CD4-positive, alpha-beta T cell treated with Interleukin-4 for 4 hours (primary cell): ENCODE measurements around the gene IGFALS.

Experiments used
- DNase-seq: peaks from one replicate; pipeline ENCODE4 v3.0.0-alpha.2; 2020

Gene IGFALS

GRCh38 chr16:1775006-1775845 is 18.3 kb downstream of the IGFALS start:
- DNase-seq, result no peak

- no peak for DNase-seq
Observed at GRCh38 chr16:1774448-1774780, 19.1 kb downstream of the IGFALS start.

GRCh38 chr16:1773703-1774447 is 19.6 kb downstream of the IGFALS start:
- no peak for DNase-seq

GRCh38 chr16:1772908-1773702 is 20.4 kb downstream of the IGFALS start, which contains the start of gene MRPS34:
Gene MRPS34 (minus strand): TSS chr16:1773134. CDS start chr16:1773119, 15 bp downstream.
- peak; percentile 76 for DNase-seq

- DNase-seq, result peak; percentile 33
Observed at GRCh38 chr16:1772362-1772907, 21.1 kb downstream of the IGFALS start, which contains the start of gene EME2. Gene EME2 (plus strand): TSS chr16:1772810. CDS start chr16:1773228, 418 bp downstream.

- DNase-seq, result no peak
Observed at GRCh38 chr16:1771864-1772361, 21.6 kb downstream of the IGFALS start.

- peak; percentile 67 for DNase-seq
Observed at GRCh38 chr16:1771188-1771863, 22.2 kb downstream of the IGFALS start, which contains the start of gene NME3. Gene NME3 (minus strand): TSS chr16:1771543. CDS start chr16:1771534, 9 bp downstream.

- peak; percentile 55 for DNase-seq
Observed at GRCh38 chr16:1770328-1771187, 22.9 kb downstream of the IGFALS start.

- no peak for DNase-seq
Observed at GRCh38 chr16:1769402-1770300, 23.9 kb downstream of the IGFALS start.

- DNase-seq, result no peak
Observed at GRCh38 chr16:1768767-1769401, 24.6 kb downstream of the IGFALS start.

- DNase-seq, result no peak
Observed at GRCh38 chr16:1768061-1768766, 25.3 kb downstream of the IGFALS start.

- DNase-seq, result no peak
Observed at GRCh38 chr16:1767116-1767994, 26.1 kb downstream of the IGFALS start.

- DNase-seq, result no peak
Observed at GRCh38 chr16:1766701-1767100, 26.8 kb downstream of the IGFALS start.

GRCh38 chr16:1766231-1766630 is 27.3 kb downstream of the IGFALS start:
- no peak for DNase-seq

- no peak for DNase-seq
Observed at GRCh38 chr16:1765826-1766225, 27.7 kb downstream of the IGFALS start.

GRCh38 chr16:1764971-1765370 is 28.5 kb downstream of the IGFALS start:
- no peak for DNase-seq
